GM23338 (cell line): ENCODE measurements around the gene IQCM.

Experiments
- CTCF ChIP-seq, 2 experiments: fragments of 200-600 bp in 1 of 2; sonication (generic) in 1 of 2; conservative IDR thresholded peaks; 2 replicates each; pipeline versions ENCODE4 v1.5.1 to v1.6.1; 2016 to 2017; ENCODE audit warnings: antibody characterized with exemption in 2 of 2, low read depth in 2 of 2, mild to moderate bottlenecking in 2 of 2, moderate library complexity in 1 of 2
- REST ChIP-seq: IDR thresholded peaks from one replicate; pipeline ENCODE4 v1.6.1; 2018; ENCODE audit warnings: antibody characterized with exemption; ENCODE audit not compliant: unreplicated experiment

- TF ChIP-seq CTCF (conservative IDR thresholded peaks at IDR 0.05; ENCODE audit: low read depth in 2 of 2), result no peak
- TF ChIP-seq REST, result no peak
Observed at GRCh38 chr4:149701435-149702156, 114.0 kb downstream of the IQCM start.
